ENCODE measurements around the gene AZIN2. TPM values are rescaled to one million over a fixed set of nuclear protein-coding genes. Genes with fewer than 3 reads are reported as not detected.
A peak's percentile ranks its signal among the peaks of the same experiment; 100 is the strongest.

The AZIN2 gene
- total and polyA plus RNA-seq, 2 of the 8 experiments (the other 6 are each of a cell fraction or from before 2014, with no cell fraction given) = 0.22 to 0.91 TPM

DNA sequence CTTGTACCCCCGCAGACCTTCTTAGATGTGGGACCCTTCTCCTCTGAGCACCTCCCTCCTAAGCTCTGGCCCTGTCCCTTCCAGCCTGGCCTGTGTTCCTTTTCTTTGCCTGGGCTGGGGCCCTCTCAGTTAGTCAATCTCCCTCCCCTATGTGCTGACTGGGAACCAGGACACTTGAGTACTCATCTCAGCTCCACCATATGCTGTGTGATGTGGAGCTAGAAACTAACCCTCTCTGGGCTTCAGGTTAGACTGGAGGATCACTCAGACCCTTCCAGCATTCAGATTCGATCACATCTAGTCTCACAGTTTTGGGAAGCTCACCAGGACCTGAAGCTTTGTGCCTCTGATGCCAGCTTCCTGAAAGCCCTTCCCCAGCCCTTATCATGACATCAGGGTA lies 60.3 kb downstream of the AZIN2 start:
- Histone ChIP-seq H3K23me2 (ENCODE audit: low read depth, low read length) (no peaks in the 10 kb centered on the region; the same call in 1 of the 2 replicates), H3K14ac (ENCODE audit: insufficient read length) (no peak overlapping the region), H2BK120ac (replicated peaks; ENCODE audit: low read depth, low read length) (no peak overlapping the region), H3K27ac (ENCODE audit: low read depth, low read length) (no peak overlapping the region), H3K23ac (ENCODE audit: insufficient read length) (no peak overlapping the region), H3K9me3 (ENCODE audit: insufficient read depth in 2 of 2, low read depth in 1 of 2, low read length in 1 of 2) (no peaks in the 10 kb centered on the region), H3K36me3 (ENCODE audit: control insufficient read depth in 2 of 4, insufficient read depth in 4 of 4, low read length in 3 of 4) (no peaks in the 10 kb centered on the region), H3K4me3 (ENCODE audit: extremely low read depth in 1 of 4, insufficient read depth in 2 of 4, low read depth in 3 of 4, low read length in 4 of 4) (no peak overlapping the region), H4K91ac (replicated peaks; ENCODE audit: insufficient read length, low read length) (no peak overlapping the region), H2BK12ac (ENCODE audit: low read depth, low read length) (no peak overlapping the region; the same call in 1 of the 2 replicates), H3K4me2 (ENCODE audit: insufficient read depth in 1 of 2, low read depth in 2 of 2, low read length in 2 of 2) (no peak overlapping the region), H4K20me1 (replicated peaks in 1 of 2; ENCODE audit: control insufficient read depth in 1 of 2, insufficient read depth in 2 of 2, low read length in 2 of 2) (no peaks in the 10 kb centered on the region), H3K27me3 (replicated peaks in 1 of 4; ENCODE audit: control insufficient read depth in 3 of 4, extremely low read depth in 1 of 4, insufficient read depth in 3 of 4, low read length in 3 of 4) (no peaks in the 10 kb centered on the region), H4K8ac (ENCODE audit: extremely low read depth, insufficient read depth, low read length) (no peak overlapping the region), H3K4ac (replicated peaks; ENCODE audit: insufficient read length, low read depth, low read length) (no peak overlapping the region), H2AK5ac (ENCODE audit: low read depth, low read length) (no peak overlapping the region), H4K5ac (ENCODE audit: insufficient read length, low read depth, low read length) (no peak overlapping the region), H3K9ac (replicated peaks in 1 of 4; ENCODE audit: extremely low read depth in 1 of 4, low read depth in 3 of 4, low read length in 3 of 4) (no peak overlapping the region), H2BK15ac (ENCODE audit: low read length) (no peak overlapping the region), H2BK5ac (ENCODE audit: low read depth, low read length) (no peak overlapping the region), H3K79me1 (ENCODE audit: low read depth, low read length) (no peaks in the 10 kb centered on the region), H3K4me1 (replicated peaks in 1 of 4; ENCODE audit: control insufficient read depth in 3 of 4, insufficient read depth in 4 of 4, low read length in 3 of 4) (peaks cover 6 to 23% (median 11%) of the 10 kb centered on the region in 4 experiments), H2AFZ (ENCODE audit: low read length) (no peak overlapping the region), H3K56ac (replicated peaks; ENCODE audit: insufficient read length, low read depth, low read length) (no peak overlapping the region), H2BK20ac (ENCODE audit: low read length) (no peak overlapping the region), H3K18ac (ENCODE audit: extremely low read depth, low read length) (no peak overlapping the region), H3K79me2 (ENCODE audit: control insufficient read depth in 1 of 2, insufficient read depth in 2 of 2, low read length in 2 of 2) (no peaks in the 10 kb centered on the region)
- CTCF ChIA-PET (ENCODE audit: partially characterized antibody) = interaction anchor here (0.8 to 5.5 kb wide), 8 partner anchors 10 to 154 kb away, joined by 3 to 47 read pairs (median 6); no protein-coding TSS in a partner anchor
- FAIRE-seq (no peak), DNase-seq (ENCODE audit: low read depth in 1 of 2, low spot score in 2 of 2) (no peak)
- POLR2A ChIA-PET (ENCODE audit: partially characterized antibody) = interaction anchor here (1.3 to 4.0 kb wide), 2 partner anchors 10 to 16 kb away, joined by 5 to 23 read pairs; no protein-coding TSS in a partner anchor
- WGBS, 2 experiments (ENCODE audit: extremely low coverage in 1 of 2, insufficient coverage in 1 of 2, insufficient read length in 1 of 2, insufficient replicate concordance in 2 of 2, low coverage in 1 of 2, low lambda C conversion rate in 2 of 2, missing lambda C conversion rate in 1 of 2) = 94% methylated on average over 2 of the region's 2 CpGs; no CpG with 5 or more reads in 1 of the 2 experiments
- TF ChIP-seq GABPA (IDR thresholded peaks at IDR 0.05; ENCODE audit: borderline replicate concordance, insufficient read depth, low read length) (no peak), KDM1A (IDR thresholded peaks at IDR 0.05; ENCODE audit: borderline replicate concordance, low read length) (peak; percentile 74)

All from H1 (cell line).